Stimulated activated naive B cell treated with anti-CD40 and anti-IgM and Interleukin-4, amounts not matched to agents 10 μg/mL and 1 μg/mL and 100 μg/mL, for 72 hours (primary cell): ENCODE data around the gene TSPO.
A peak's percentile ranks its signal among the peaks of the same experiment; 100 is the strongest.
"Not testable (repeated sequence)": the region's sequence is repeated elsewhere in the genome, so short reads cannot be mapped to it uniquely, and the experiment has no call there.

ENCODE experiments used
- ATAC-seq, 2 donors: fragments of 150-1000 bp; cut with Tn5 transposase; replicated peaks; 2 replicates each; pipeline ENCODE4 v1.10.0; 2021; ENCODE audit warnings: moderate library complexity in 1 of 2
- DNase-seq: peaks from one replicate; pipeline ENCODE4 v3.0.0; 2021
- H3K27ac Mint-ChIP-seq: one replicate; pipeline ENCODE4 v1.8.0; 2022; ENCODE audit warnings: mild to moderate bottlenecking, mixed read lengths
- H3K27me3 Mint-ChIP-seq, 2 donors: one replicate each; pipeline ENCODE4 v1.8.0; 2022; ENCODE audit warnings: mixed read lengths in 2 of 2
- H3K36me3 Mint-ChIP-seq, 2 donors: one replicate each; pipeline ENCODE4 v1.8.0; 2022; ENCODE audit warnings: mixed read lengths in 2 of 2, mild to moderate bottlenecking in 1 of 2
- H3K4me1 Mint-ChIP-seq, 2 donors: one replicate each; pipeline ENCODE4 v1.8.0; 2022; ENCODE audit warnings: mixed read lengths in 2 of 2, mild to moderate bottlenecking in 1 of 2
- H3K4me3 Mint-ChIP-seq, 2 donors: one replicate each; pipeline ENCODE4 v1.8.0; 2022; ENCODE audit warnings: mild to moderate bottlenecking in 2 of 2, mixed read lengths in 2 of 2, moderate library complexity in 1 of 2
- H3K9me3 Mint-ChIP-seq, 2 donors: one replicate each; pipeline ENCODE4 v1.8.0; 2022; ENCODE audit warnings: mixed read lengths in 2 of 2, mild to moderate bottlenecking in 1 of 2

TSPO gene

DNA sequence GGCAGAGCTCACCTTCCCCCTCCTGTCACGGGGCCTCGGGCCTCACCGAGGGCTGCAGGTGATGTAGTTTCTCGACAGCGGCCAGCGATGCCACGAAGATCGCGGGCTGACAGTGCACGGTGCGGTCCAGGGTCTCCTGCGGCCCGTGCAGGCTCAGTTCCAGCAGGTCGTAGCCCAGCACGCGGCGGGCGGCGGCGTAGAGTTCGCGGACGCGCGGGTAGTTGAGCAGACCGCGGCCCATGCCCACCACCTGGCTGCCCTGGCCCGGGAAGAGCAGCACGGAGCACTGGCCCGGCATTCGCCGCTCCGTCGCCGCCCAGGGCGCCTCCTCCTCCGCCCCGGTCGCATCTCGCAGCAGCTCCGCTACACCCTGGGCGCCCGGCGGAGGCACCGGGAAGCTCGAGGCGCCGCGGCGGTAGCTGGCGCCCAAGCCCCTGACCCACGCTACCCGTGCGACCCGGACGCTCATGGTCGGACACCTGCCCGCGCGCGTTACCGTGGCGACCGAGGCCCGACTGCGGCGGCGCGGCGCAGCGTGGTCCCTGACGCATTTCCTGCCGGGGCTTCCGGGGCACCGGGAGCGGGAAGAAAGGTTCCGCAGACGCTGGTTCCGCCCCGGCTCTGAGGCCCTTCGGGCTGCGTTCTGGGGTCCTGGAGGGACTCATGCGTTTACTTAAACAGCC is 8.3 kb upstream of the TSPO start, which contains the start of gene MCAT:
MCAT (minus strand) TSS at position 519 of the 683 bp plus-strand sequence; CDS start at position 469, 50 bp downstream.
- peaks cover 15 to 67% of the 10 kb centered on the region in 2 donors for H3K4me1 Mint-ChIP-seq
- H3K36me3 Mint-ChIP-seq, result peaks cover 17 to 25% of the 10 kb centered on the region in 2 donors
- DNase-seq, result peak; percentile 80
- peak; percentile 88 to 91 for ATAC-seq
- H3K27me3 Mint-ChIP-seq, result no peaks in the 10 kb centered on the region
- peak within 1 kb of the TSS; percentile 95 for H3K27ac Mint-ChIP-seq
- H3K9me3 Mint-ChIP-seq, result no peaks in the 10 kb centered on the region
- peak within 1 kb of the TSS; percentile 91 for H3K4me3 Mint-ChIP-seq

DNA sequence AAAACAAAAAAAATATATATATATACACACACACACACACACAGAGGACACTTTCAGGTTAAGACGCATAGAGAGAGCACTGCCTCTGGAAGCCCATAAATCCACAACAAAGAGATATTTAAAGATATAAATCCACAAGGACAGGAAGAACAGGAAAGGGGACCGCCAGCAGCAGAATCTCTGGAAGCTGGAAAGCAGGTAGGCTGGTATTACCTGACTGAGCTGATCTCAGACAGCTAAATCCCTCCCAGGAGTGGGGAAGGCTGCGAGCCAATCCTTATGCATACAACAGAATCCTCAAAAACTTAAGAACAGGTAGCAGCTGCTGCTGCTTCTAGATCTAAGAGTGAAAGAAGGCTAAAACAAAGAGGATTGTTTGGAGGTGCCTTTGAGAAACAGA is 6.4 kb upstream of the TSPO start:
- ATAC-seq (no peak), DNase-seq (no peak)
- Mint-ChIP-seq H3K9me3 (no peaks in the 10 kb centered on the region), H3K4me3 (peak overlapping the region in 1 of 2 donors; percentile 6), H3K27me3 (no peaks in the 10 kb centered on the region), H3K4me1 (peaks cover 21 to 69% of the 10 kb centered on the region in 2 donors), H3K36me3 (peaks cover 4 to 12% of the 10 kb centered on the region in 2 donors), H3K27ac (peak overlapping the region; percentile 22)

DNA sequence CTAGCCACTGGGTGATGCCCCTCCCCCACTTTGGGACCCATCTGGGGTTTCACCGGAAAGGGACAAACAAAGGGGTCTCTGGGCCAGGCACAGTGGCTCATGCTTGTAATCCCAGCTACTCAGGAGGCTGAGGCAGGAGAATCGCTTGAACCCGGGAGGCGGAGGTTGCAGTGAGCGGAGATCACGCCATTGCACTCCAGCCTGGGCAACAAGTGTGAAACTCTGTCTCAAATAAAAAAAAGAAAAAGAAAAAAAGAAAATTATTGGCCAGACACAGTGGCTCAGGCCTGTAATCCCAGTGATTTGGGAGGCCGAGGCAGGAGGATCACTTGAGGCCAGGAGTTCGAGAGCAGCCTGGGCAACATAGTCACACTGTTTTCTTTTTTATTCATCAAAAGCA is 6.0 kb upstream of the TSPO start:
- H3K4me3 Mint-ChIP-seq, ATAC-seq, DNase-seq, H3K27ac Mint-ChIP-seq, H3K9me3 Mint-ChIP-seq, H3K27me3 Mint-ChIP-seq, H3K36me3 Mint-ChIP-seq: not testable (repeated sequence)
- peaks cover 21 to 67% of the 10 kb centered on the region in 2 donors for H3K4me1 Mint-ChIP-seq

DNA sequence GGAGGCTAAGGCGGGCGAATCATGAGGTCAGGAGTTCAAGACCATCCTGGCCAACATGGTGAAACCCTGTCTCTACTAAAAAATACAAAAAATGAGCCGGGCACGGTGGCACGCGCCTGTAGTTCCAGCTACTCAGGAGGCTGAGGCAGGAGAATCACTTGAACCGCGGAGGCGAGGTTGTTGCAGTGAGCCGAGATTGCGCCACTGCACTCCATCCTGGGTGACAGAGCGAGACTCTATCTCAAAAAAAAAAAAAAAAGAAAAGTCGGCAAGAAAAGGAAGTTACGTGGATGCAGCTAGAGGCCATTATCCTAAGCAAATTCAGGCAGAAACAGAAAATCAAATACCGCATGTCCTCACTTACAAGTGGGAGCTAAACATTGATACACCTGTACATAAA is 5.0 kb upstream of the TSPO start:
- H3K36me3 Mint-ChIP-seq, ATAC-seq, DNase-seq, H3K4me3 Mint-ChIP-seq, H3K27me3 Mint-ChIP-seq, H3K27ac Mint-ChIP-seq, H3K9me3 Mint-ChIP-seq: not testable (repeated sequence)
- H3K4me1 Mint-ChIP-seq, result peaks cover 26 to 69% of the 10 kb centered on the region in 2 donors

DNA sequence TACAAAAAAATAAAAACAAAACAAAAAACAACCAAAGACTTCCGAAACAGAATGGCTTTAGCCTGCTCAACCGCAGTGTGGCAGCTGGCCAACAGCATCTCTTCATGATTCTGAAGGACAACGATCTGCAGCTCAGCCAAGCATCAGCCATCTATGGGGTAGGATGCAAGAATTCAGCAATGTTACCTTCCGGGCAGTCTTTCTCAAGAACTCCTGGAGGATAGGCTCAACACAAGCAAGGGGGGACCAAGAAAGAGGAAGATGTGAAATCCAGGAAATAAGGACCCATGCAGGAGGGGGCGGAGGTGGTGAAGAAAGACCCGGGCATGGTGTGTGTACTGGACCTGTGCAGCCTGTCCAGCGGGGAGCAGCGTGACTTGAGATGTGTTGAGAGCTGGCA is 3.5 kb upstream of the TSPO start:
- no peaks in the 10 kb centered on the region for H3K27me3 Mint-ChIP-seq
- H3K4me3 Mint-ChIP-seq, result peak overlapping the region; percentile 47 to 62
- H3K9me3 Mint-ChIP-seq, result no peaks in the 10 kb centered on the region
- H3K36me3 Mint-ChIP-seq, result peaks cover 0 to 3% of the 10 kb centered on the region in 2 donors
- peak overlapping the region; percentile 81 for H3K27ac Mint-ChIP-seq
- H3K4me1 Mint-ChIP-seq, result peaks cover 24 to 69% of the 10 kb centered on the region in 2 donors
- no peak for DNase-seq
- ATAC-seq, result no peak

DNA sequence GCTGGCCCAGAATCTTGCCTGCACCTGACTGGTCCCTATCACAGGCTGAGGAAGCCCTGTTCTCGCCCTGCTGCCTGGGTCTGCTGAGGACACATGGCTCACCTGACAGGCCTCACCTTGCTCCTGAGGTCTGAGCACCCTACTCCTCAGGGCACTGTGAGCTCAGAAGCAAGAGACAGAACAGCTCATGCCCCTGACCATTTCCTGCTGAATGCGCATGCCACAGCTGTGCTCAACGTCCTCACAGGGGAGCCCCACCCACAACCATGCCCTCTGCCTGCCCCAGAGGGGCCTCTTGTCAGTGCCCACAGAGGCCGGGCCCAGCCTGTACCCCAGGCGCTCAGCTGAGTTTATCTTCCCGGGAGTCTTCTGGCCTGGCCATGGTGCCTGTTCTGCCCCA is 2.8 kb upstream of the TSPO start:
- Mint-ChIP-seq H3K4me1 (peaks cover 25 to 68% of the 10 kb centered on the region in 2 donors), H3K27me3 (no peaks in the 10 kb centered on the region), H3K9me3 (no peaks in the 10 kb centered on the region), H3K4me3 (peak overlapping the region in 1 of 2 donors; percentile 29), H3K27ac (peak overlapping the region; percentile 78), H3K36me3 (peaks cover 0 to 3% of the 10 kb centered on the region in 2 donors)
- DNase-seq, result no peak
- ATAC-seq, result peak in 1 of 2 donors; percentile 12

DNA sequence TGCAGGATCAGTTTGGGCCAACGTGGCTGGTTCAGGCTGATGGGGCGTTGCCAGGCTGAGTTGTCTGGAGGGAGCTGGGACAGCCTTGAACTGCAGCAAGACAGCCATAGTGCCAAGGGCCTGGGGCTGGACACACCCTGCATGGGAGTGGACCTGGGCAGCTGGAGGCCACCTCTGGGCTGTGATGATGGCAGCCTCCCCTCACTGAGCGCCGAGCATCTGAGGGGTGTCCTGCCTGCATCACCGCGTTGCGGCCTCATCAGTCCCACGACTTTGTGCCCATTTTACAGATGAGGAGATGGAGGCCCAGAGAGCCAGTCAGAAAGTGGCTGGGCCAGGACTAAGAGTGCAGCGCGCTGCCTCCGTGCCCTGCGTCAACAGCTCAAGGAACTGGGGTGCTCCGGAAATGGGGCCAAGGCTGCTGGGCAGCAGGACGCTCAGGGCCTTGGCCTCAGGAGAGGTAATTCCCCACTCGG is 590 bp upstream of the TSPO start:
- no peak for ATAC-seq
- peaks cover 3 to 4% of the 10 kb centered on the region in 2 donors for H3K36me3 Mint-ChIP-seq

DNA sequence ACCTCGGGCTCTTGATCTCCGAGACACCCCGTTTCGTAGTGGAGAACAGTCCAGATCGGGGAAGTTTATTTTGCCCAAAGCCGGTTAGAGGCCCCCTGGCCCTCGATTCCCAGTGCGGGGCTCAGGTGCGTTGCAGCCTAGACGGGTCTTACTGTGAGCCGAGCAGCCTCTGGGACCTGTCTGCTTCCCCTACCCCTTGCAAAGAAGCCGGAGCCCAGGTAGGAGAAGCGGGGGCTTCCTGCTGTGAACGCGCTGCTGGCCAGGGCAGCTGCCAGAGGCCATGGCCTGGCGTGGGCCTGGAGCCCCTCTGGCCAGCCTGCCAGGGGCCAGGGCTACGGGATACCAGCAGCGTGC is 621 bp downstream of the TSPO start:
- Mint-ChIP-seq H3K27ac (peak overlapping the region; percentile 51), H3K4me3 (peak overlapping the region; percentile 85 to 89)

More for the DNA sequence above, 590 bp upstream of the TSPO start:
- Mint-ChIP-seq H3K4me1 (peaks cover 37 to 73% of the 10 kb centered on the region in 2 donors), H3K27me3 (no peaks in the 10 kb centered on the region), H3K9me3 (no peaks in the 10 kb centered on the region), H3K4me3 (peak overlapping the region; percentile 89), H3K27ac (peak overlapping the region; percentile 93)
- DNase-seq, result no peak

DNA sequence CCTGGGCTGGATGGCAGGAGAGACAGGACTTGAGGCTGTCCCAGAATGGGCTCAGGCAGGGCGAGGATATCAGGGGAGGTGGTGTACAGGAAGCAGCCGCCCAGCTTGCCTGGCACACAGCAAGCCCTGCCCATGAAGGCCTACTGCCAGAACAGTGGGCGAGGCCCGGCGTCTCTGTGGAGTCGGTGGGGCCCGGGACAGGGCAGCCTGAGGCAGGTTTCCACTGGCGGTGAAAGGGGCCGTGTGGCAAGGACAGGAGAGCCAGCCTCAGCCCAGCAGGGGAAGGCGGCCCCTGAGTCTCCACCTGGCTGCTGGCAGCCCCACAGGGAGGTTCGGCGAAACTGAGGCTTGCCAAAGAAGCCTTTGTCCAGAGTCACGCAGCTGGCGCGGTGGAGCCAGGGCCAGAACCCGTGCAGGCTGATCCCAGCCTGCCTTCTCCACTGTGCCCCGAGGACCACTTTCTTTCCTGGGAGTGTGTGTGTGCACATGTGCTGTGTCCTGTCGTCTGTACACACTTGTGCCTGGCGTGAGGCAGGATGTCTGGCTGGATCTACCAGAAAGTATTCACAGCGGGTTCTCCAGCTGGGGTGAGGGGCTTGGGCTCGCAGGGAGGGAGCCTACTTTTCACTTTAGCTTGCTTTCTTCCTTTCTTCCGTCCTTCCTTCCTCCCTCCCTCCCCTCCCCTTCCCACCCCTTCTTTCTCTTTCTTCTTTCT is 1.2 kb downstream of the TSPO start:
- Mint-ChIP-seq H3K27me3 (no peaks in the 10 kb centered on the region), H3K36me3 (peaks cover 8% of the 10 kb centered on the region in 2 donors), H3K4me3 (peak overlapping the region; percentile 85 to 89), H3K27ac (peak overlapping the region; percentile 51), H3K9me3 (no peaks in the 10 kb centered on the region), H3K4me1 (peaks cover 46 to 68% of the 10 kb centered on the region in 2 donors)
- no peak for DNase-seq
- peak; percentile 69 to 72 for ATAC-seq

More for the DNA sequence above, 621 bp downstream of the TSPO start:
- no peaks in the 10 kb centered on the region for H3K27me3 Mint-ChIP-seq
- H3K9me3 Mint-ChIP-seq, result no peaks in the 10 kb centered on the region
- ATAC-seq, result peak; percentile 17 to 27
- peaks cover 48 to 73% of the 10 kb centered on the region in 2 donors for H3K4me1 Mint-ChIP-seq
- peaks cover 8% of the 10 kb centered on the region in 2 donors for H3K36me3 Mint-ChIP-seq
- no peak for DNase-seq

DNA sequence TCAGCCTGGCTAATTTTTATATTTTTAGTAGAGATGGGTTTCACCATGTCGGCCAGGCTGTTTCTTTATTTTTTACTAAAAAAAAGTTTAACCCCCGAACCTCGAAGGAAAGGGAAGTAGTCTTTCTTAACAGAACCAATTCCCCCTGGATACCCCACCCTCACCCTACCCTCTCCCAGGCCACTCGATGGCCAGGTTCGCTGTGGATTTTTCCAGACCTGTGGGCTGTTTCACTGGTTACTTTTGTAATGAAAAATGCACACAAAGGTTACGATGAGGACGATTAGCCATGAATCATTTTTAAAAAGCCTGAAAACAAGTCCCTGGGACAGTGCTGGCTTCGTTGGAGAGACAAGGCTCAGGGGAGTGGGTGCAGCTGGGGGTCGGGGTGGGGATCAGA is 2.5 kb downstream of the TSPO start:
- Mint-ChIP-seq H3K4me3 (peak overlapping the region in 1 of 2 donors; percentile 73), H3K27ac (no peak overlapping the region)

DNA sequence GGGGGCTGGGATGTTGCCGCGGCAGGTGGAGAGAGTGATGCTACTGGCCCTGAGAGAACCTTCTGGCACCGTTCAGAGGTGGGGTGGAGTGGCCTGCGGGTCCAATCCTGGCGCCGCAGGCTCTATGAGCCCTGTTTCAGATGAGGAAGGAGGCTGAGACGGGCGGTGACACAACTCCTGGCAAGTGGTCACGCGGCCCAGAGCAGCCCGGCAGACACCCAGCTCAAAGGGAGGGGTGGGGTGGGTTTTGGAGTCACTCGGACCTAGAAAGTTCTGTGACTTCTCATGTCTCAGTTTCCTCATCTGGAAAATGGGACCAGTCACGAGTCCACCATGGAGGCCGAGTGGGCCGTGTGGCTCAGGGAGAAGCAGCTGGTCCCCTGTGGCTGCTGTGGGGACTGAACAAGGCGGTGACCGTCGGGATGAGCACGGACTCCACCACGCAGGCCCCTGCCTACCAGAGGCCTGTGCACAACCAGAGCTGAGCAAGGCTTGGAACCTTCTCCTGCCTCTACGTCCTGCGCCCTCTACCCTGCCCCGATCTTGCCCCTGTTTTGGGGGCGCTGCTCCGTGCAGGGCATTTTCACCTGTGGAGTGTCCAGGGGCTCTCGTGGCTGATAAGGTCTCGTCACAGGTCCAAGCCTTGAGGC is 3.7 kb downstream of the TSPO start:
- peaks cover 13 to 18% of the 10 kb centered on the region in 2 donors for H3K36me3 Mint-ChIP-seq
- no peak for DNase-seq
- no peaks in the 10 kb centered on the region for H3K27me3 Mint-ChIP-seq
- H3K27ac Mint-ChIP-seq, result no peak overlapping the region
- ATAC-seq, result no peak
- H3K4me3 Mint-ChIP-seq, result peak overlapping the region; percentile 21 to 42
- H3K9me3 Mint-ChIP-seq, result no peaks in the 10 kb centered on the region
- H3K4me1 Mint-ChIP-seq, result peaks cover 41 to 67% of the 10 kb centered on the region in 2 donors

More for the DNA sequence above, 2.5 kb downstream of the TSPO start:
- DNase-seq, result no peak
- ATAC-seq, result peak in 1 of 2 donors; percentile 28
- Mint-ChIP-seq H3K27me3 (no peaks in the 10 kb centered on the region), H3K36me3 (peaks cover 12 to 13% of the 10 kb centered on the region in 2 donors), H3K4me1 (peaks cover 42 to 67% of the 10 kb centered on the region in 2 donors), H3K9me3 (no peaks in the 10 kb centered on the region)

DNA sequence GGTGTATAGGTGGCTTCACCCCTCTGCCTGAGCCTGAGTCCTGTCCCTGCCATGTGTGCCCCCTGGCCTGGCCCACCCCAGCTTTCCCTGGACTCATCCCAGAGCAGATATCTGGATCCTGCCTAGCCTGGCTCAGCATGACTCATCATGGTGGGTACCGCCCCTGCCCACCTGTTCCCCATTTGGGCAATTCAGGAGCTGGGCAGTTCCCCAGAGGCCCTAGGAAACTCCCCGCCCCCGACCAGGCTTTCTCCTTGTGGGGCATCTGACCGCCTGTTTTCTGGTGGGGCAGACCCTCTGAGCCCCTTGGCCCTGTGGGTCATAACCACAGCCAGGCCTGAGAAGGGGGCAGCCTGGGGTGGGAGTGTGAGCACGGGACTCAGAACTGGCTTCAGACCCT is 4.4 kb downstream of the TSPO start:
- Mint-ChIP-seq H3K36me3 (peaks cover 16 to 22% of the 10 kb centered on the region in 2 donors), H3K9me3 (no peaks in the 10 kb centered on the region), H3K4me1 (peaks cover 42 to 61% of the 10 kb centered on the region in 2 donors), H3K27me3 (no peaks in the 10 kb centered on the region), H3K27ac (no peak overlapping the region), H3K4me3 (peak overlapping the region; percentile 23 to 51)
- DNase-seq (no peak), ATAC-seq (peak in 1 of 2 donors; percentile 13)

DNA sequence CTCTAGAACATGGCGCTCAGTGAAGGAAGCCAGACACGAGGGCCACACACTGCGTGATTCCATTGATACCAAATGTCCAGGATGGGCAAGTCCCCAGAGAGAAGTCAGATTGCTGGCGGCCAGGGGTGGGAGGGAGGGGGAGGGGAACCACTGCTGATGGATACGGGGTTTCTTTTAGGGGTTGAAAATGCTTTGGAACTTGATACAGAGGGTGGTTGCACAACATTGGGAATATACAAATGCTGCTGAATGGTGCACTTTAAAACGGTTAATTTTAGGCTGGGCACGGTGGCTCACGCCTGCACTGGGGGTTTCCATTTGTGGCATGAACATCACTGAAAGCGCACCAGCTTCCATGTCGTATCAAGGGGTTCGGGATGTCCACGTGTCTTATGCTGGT is 5.1 kb downstream of the TSPO start:
- peak overlapping the region; percentile 9 for H3K27ac Mint-ChIP-seq
- H3K4me1 Mint-ChIP-seq, result peaks cover 38 to 56% of the 10 kb centered on the region in 2 donors
- no peaks in the 10 kb centered on the region for H3K9me3 Mint-ChIP-seq
- DNase-seq (no peak), ATAC-seq (no peak)
- H3K4me3 Mint-ChIP-seq, result peak overlapping the region; percentile 23 to 51
- H3K27me3 Mint-ChIP-seq, result no peaks in the 10 kb centered on the region
- H3K36me3 Mint-ChIP-seq, result peaks cover 14 to 22% of the 10 kb centered on the region in 2 donors

DNA sequence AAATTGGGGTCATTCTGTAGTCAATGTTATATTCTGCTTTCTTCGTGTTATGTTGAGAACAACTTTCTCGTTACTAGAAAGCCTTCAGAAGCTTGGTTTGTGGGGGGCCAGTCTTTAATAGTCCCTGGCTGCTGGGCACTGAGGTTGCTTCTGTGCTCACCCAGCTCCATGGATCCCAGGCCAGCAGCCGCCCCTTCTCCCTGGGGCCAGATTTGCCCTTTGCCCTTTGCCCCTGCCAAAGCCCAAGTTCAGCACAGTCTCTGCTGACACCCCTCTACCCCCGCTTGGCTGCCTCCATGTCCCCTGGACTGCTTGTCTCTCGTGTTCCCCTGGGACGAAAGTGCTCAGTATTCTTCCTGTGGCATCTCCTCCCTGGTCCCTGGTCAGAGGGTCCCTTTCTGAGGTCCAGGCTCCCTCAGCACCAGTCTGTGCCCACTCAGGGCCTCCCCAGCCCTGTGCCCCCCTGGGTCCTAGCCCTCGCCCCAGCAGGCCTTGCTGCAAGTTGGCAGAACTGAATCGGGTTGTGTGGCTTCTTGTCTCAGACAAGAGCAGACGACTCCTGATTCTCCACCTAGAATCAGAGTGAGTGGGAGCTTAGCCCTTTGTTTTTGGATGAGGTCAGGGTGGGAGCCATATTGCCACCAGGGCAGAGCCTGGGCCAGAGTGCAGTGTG is 6.7 kb downstream of the TSPO start:
- Mint-ChIP-seq H3K9me3 (no peaks in the 10 kb centered on the region), H3K4me1 (peaks cover 39 to 44% of the 10 kb centered on the region in 2 donors), H3K36me3 (peaks cover 24 to 33% of the 10 kb centered on the region in 2 donors), H3K4me3 (no peak overlapping the region), H3K27me3 (no peaks in the 10 kb centered on the region), H3K27ac (peak overlapping the region; percentile 16)
- ATAC-seq (no peak), DNase-seq (no peak)
